Right lobe of liver (tissue), 6 donors: ENCODE results near the gene SUGCT. TPM values are rescaled to one million over a fixed set of nuclear protein-coding genes. Genes with fewer than 3 reads are reported as not detected.

Experiments
- ATAC-seq, 4 donors: fragments of 200-7000 bp; cut with Tn5 transposase; one replicate each; pipeline ENCODE4 v1.9.1; 2020; ENCODE audit warnings: mild to moderate bottlenecking in 4 of 4, moderate library complexity in 4 of 4
- DNase-seq, 3 donors: peaks; one replicate each; pipeline ENCODE4 v3.0.0-alpha.2; 2020
- H3K27ac ChIP-seq, 3 donors: fragments of 200-600 bp; one replicate each; pipeline ENCODE4 v1.8.0; 2022
- H3K27me3 ChIP-seq, 2 donors: fragments of 200-600 bp; one replicate each; pipeline ENCODE4 v1.8.0; 2022
- H3K36me3 ChIP-seq, 4 donors: fragments of 200-600 bp; sonication (generic) in 1 of 4; one replicate each; pipeline versions ENCODE4 v1.5.1 to v1.8.0; 2017 to 2022; ENCODE audit warnings: control low read depth in 1 of 4
- H3K4me1 ChIP-seq, 4 donors: fragments of 200-600 bp; sonication (generic) in 1 of 4; one replicate each; pipeline versions ENCODE4 v1.5.1 to v1.8.0; 2017 to 2022; ENCODE audit warnings: control low read depth in 1 of 4
- H3K4me3 ChIP-seq, 3 donors: fragments of 200-600 bp; one replicate each; pipeline ENCODE4 v1.8.0; 2022
- H3K9me3 ChIP-seq, 4 donors: fragments of 200-600 bp; sonication (generic) in 1 of 4; one replicate each; pipeline versions ENCODE4 v1.5.1 to v1.8.0; 2017 to 2022; ENCODE audit warnings: control low read depth in 1 of 4
- CTCF ChIP-seq, 4 donors: fragments of 200-600 bp in 3 of 4; fragments of 450-650 bp in 1 of 4; IDR thresholded peaks; one replicate each; pipeline versions ENCODE4 v1.5.1 to v1.8.0; 2016 to 2022; ENCODE audit warnings: antibody characterized with exemption in 4 of 4, mild to moderate bottlenecking in 2 of 4
- POLR2A ChIP-seq: fragments of 450-650 bp; IDR thresholded peaks from one replicate; pipeline ENCODE4 v1.6.1; 2017; ENCODE audit warnings: antibody characterized with exemption, mild to moderate bottlenecking
- WGBS: methylation state at CpG from one replicate; pipeline ENCODE4 v1.1.6; 2018; ENCODE audit warnings: low coverage, low lambda C conversion rate; ENCODE audit not compliant: insufficient coverage; ENCODE audit errors: missing lambda C conversion rate; 5-methylcytosine and 5-hydroxymethylcytosine counted together
- intact Hi-C, 2 donors: fragments of 100-400 bp; cut with DNase I; formaldehyde crosslinking; loops; one replicate each; pipeline versions ENCODE4 v1.11.2 to v1.14.1; 2022
- total RNA-seq, 6 experiments: library from RNA; depleted of rRNA in 2 of 6; stranded (reverse); fragments of >200 nt in 2 of 6; fragmentation: NEBNext Ultra II Directional in 3 of 6; extraction: Animal tissue kit (Norgen Biotek cat#: 25700) in 3 of 6; gene quantifications; one replicate each; pipeline versions ENCODE4 v1.1.0 to v1.2.4, GENCODE V29; 2016 to 2023
- donor health status: DM: no; HTN: yes; CAD: no.
- donor health status: DM: no; HTN: no; CAD: no.
- donor health status: DM: no; HTN: no; CAD: no.
- donor health status: DM: no; HTN: yes; CAD: no.
- donor health status: DM: no; HTN: yes; CAD: no.

The SUGCT gene
- total RNA-seq, 6 experiments from 2014 or later = 10.1 to 21.0 (median 14.2) TPM

- DNase-seq (no peak), ATAC-seq (peak in 1 of 4 donors; percentile 42)
- H3K4me3 ChIP-seq = no peak overlapping the region
- intact Hi-C loops = no loop called here
- TF ChIP-seq POLR2A (no peak), CTCF (IDR thresholded peaks at IDR 0.05) (no peak)
- H3K9me3 ChIP-seq = no peaks in the 10 kb centered on the region
- no peaks in the 10 kb centered on the region for H3K27me3 ChIP-seq
- no peaks in the 10 kb centered on the region for H3K36me3 ChIP-seq
- peaks cover 0 to 24% (median 4%) of the 10 kb centered on the region in 4 donors for H3K4me1 ChIP-seq
- WGBS = 44% methylated on average over 4 of the region's 4 CpGs
- H3K27ac ChIP-seq = no peak overlapping the region
Measured at GRCh38 chr7:40371806-40372440, 237.1 kb downstream of the SUGCT start.

- no peak for ATAC-seq
- Histone ChIP-seq H3K4me1 (peaks cover 0 to 18% (median under 1%) of the 10 kb centered on the region in 4 donors), H3K9me3 (no peaks in the 10 kb centered on the region), H3K4me3 (no peak overlapping the region), H3K27me3 (no peaks in the 10 kb centered on the region), H3K27ac (no peak overlapping the region), H3K36me3 (no peaks in the 10 kb centered on the region)
- no peak for DNase-seq
- WGBS = 97% methylated on average over 2 of the region's 2 CpGs
- intact Hi-C loops = no loop called here
- no peak for TF ChIP-seq CTCF (IDR thresholded peaks at IDR 0.05)
- no peak for TF ChIP-seq POLR2A
Measured at GRCh38 chr7:40374575-40374974, 239.8 kb downstream of the SUGCT start.

- no peak overlapping the region for H3K27ac ChIP-seq
- no peaks in the 10 kb centered on the region for H3K27me3 ChIP-seq
- no peaks in the 10 kb centered on the region for H3K9me3 ChIP-seq
- H3K4me3 ChIP-seq = no peak overlapping the region
- WGBS = 73% methylated on average over 2 of the region's 4 CpGs
- intact Hi-C loops = no loop called here
- H3K36me3 ChIP-seq = no peaks in the 10 kb centered on the region
- ATAC-seq = no peak
- DNase-seq = no peak
- TF ChIP-seq POLR2A = no peak
- TF ChIP-seq CTCF (IDR thresholded peaks at IDR 0.05) = no peak
- no peaks in the 10 kb centered on the region for H3K4me1 ChIP-seq
Measured at GRCh38 chr7:40380111-40380510, 245.3 kb downstream of the SUGCT start.

GRCh38 chr7:40382145-40382544 is 247.3 kb downstream of the SUGCT start:
- H3K27me3 ChIP-seq = no peaks in the 10 kb centered on the region
- DNase-seq (no peak), ATAC-seq (no peak)
- H3K36me3 ChIP-seq = no peaks in the 10 kb centered on the region
- H3K27ac ChIP-seq = no peak overlapping the region
- H3K9me3 ChIP-seq = no peaks in the 10 kb centered on the region
- intact Hi-C loops = no loop called here
- no peaks in the 10 kb centered on the region for H3K4me1 ChIP-seq
- TF ChIP-seq POLR2A (no peak), CTCF (IDR thresholded peaks at IDR 0.05) (no peak)
- H3K4me3 ChIP-seq = no peak overlapping the region
- 86% methylated on average over 1 of the region's 1 CpG for WGBS
